ENCODE results near the gene KIAA0513.

- TF ChIP-seq CTCF (IDR thresholded peaks at IDR 0.05) (no peak), POLR2A (IDR thresholded peaks at IDR 0.05) (no peak)
These were observed 27.4 kb downstream of the KIAA0513 start for GRCh38 chr16:85054948-85055492.
